Activated T-cell treated with anti-CD3 and anti-CD28 coated beads, Interleukin-2, amount 50 U/mL, for 72 hours (primary cell): Measurements from ENCODE around the gene FAM186B. TPM values are rescaled to one million over a fixed set of nuclear protein-coding genes. Genes with fewer than 3 reads are reported as not detected.
A peak's percentile ranks its signal among the peaks of the same experiment; 100 is the strongest.

Experiments used
- ATAC-seq, 2 donors: fragments of 150-1000 bp; cut with Tn5 transposase; replicated peaks in 1 of 2; 2 replicates each; pipeline ENCODE4 v1.10.0; 2021; ENCODE audit warnings: moderate library complexity in 2 of 2, mild to moderate bottlenecking in 1 of 2
- DNase-seq, 2 donors: peaks; one replicate each; pipeline ENCODE4 v3.0.0; 2021 to 2022; ENCODE audit warnings: mixed read lengths in 1 of 2
- H3K27ac Mint-ChIP-seq: one replicate; pipeline ENCODE4 v1.8.0; 2022; ENCODE audit warnings: mild to moderate bottlenecking, moderate library complexity, mixed read lengths
- H3K27me3 Mint-ChIP-seq: one replicate; pipeline ENCODE4 v1.8.0; 2022; ENCODE audit warnings: low read depth, mixed read lengths
- H3K36me3 Mint-ChIP-seq, 2 donors: one replicate each; pipeline ENCODE4 v1.8.0; 2022; ENCODE audit warnings: mixed read lengths in 2 of 2, mild to moderate bottlenecking in 1 of 2; ENCODE audit not compliant: insufficient read depth in 2 of 2
- H3K4me1 Mint-ChIP-seq: one replicate; pipeline ENCODE4 v1.8.0; 2022; ENCODE audit warnings: low read depth, mixed read lengths
- H3K4me3 Mint-ChIP-seq, 2 donors: one replicate each; pipeline ENCODE4 v1.8.0; 2022; ENCODE audit warnings: mild to moderate bottlenecking in 2 of 2, mixed read lengths in 2 of 2, moderate library complexity in 2 of 2
- H3K9me3 Mint-ChIP-seq, 2 donors: one replicate each; pipeline ENCODE4 v1.8.0; 2022; ENCODE audit warnings: mixed read lengths in 2 of 2
- total RNA-seq, 2 donors: library from RNA; stranded (reverse); gene quantifications; one replicate each; pipeline ENCODE4 v1.2.3, GENCODE V29; 2022

FAM186B gene
- total RNA-seq, 2 donors from 2014 or later: 0.74 to 0.82 TPM

- H3K4me1 Mint-ChIP-seq: peaks cover 30% of the 10 kb centered on the region
- DNase-seq: no peak
- peaks cover 0 to 11% of the 10 kb centered on the region in 2 donors for H3K36me3 Mint-ChIP-seq
- peak overlapping the region; percentile 48 for H3K27ac Mint-ChIP-seq
- no peaks in the 10 kb centered on the region for H3K27me3 Mint-ChIP-seq
- peak; percentile 23 to 33 for ATAC-seq
- no peak overlapping the region for H3K4me3 Mint-ChIP-seq
- no peaks in the 10 kb centered on the region for H3K9me3 Mint-ChIP-seq
Observed at GRCh38 chr12:49643961-49644619, 38.7 kb upstream of the FAM186B start.

- Mint-ChIP-seq H3K4me3 (no peak overlapping the region), H3K27me3 (no peaks in the 10 kb centered on the region), H3K27ac (no peak overlapping the region), H3K9me3 (no peaks in the 10 kb centered on the region), H3K36me3 (peaks cover 0 to 11% of the 10 kb centered on the region in 2 donors), H3K4me1 (peaks cover 28% of the 10 kb centered on the region)
- DNase-seq (no peak), ATAC-seq (no peak)
Observed at GRCh38 chr12:49643135-49643534, 37.7 kb upstream of the FAM186B start.

- peaks cover 0 to 12% of the 10 kb centered on the region in 2 donors for H3K36me3 Mint-ChIP-seq
- peaks cover 25% of the 10 kb centered on the region for H3K4me1 Mint-ChIP-seq
- no peak overlapping the region for H3K4me3 Mint-ChIP-seq
Observed at GRCh38 chr12:49642370-49642802, 36.9 kb upstream of the FAM186B start.

GRCh38 chr12:49641748-49642369 lies 36.4 kb upstream of the FAM186B start:
- DNase-seq (no peak), ATAC-seq (no peak)
- Mint-ChIP-seq H3K4me1 (peaks cover 30% of the 10 kb centered on the region), H3K4me3 (no peak overlapping the region), H3K27ac (no peak overlapping the region), H3K9me3 (no peaks in the 10 kb centered on the region), H3K36me3 (peaks cover 0 to 12% of the 10 kb centered on the region in 2 donors), H3K27me3 (no peaks in the 10 kb centered on the region)

More at GRCh38 chr12:49642370-49642802, 36.9 kb upstream of the FAM186B start:
- Mint-ChIP-seq H3K9me3 (no peaks in the 10 kb centered on the region), H3K27me3 (no peaks in the 10 kb centered on the region), H3K27ac (peak overlapping the region; percentile 26)
- DNase-seq (no peak), ATAC-seq (no peak)

- H3K9me3 Mint-ChIP-seq: no peaks in the 10 kb centered on the region
- peak overlapping the region; percentile 6 for H3K27ac Mint-ChIP-seq
- ATAC-seq: peak; percentile 90
- H3K4me1 Mint-ChIP-seq: peaks cover 16% of the 10 kb centered on the region
- DNase-seq: peak; percentile 63 to 68
- H3K4me3 Mint-ChIP-seq: no peak overlapping the region
- peaks cover 0 to 1% of the 10 kb centered on the region in 2 donors for H3K36me3 Mint-ChIP-seq
- H3K27me3 Mint-ChIP-seq: no peaks in the 10 kb centered on the region
Observed at GRCh38 chr12:49636979-49637755, 31.7 kb upstream of the FAM186B start.

- H3K36me3 Mint-ChIP-seq: peaks cover 0 to 1% of the 10 kb centered on the region in 2 donors
- H3K4me3 Mint-ChIP-seq: no peak overlapping the region
- H3K27ac Mint-ChIP-seq: no peak overlapping the region
- no peaks in the 10 kb centered on the region for H3K27me3 Mint-ChIP-seq
- DNase-seq (no peak), ATAC-seq (no peak)
- H3K9me3 Mint-ChIP-seq: no peaks in the 10 kb centered on the region
- peaks cover 16% of the 10 kb centered on the region for H3K4me1 Mint-ChIP-seq
Observed at GRCh38 chr12:49636574-49636973, 31.1 kb upstream of the FAM186B start.

- H3K9me3 Mint-ChIP-seq: no peaks in the 10 kb centered on the region
- no peak overlapping the region for H3K4me3 Mint-ChIP-seq
- DNase-seq (no peak), ATAC-seq (no peak)
- H3K36me3 Mint-ChIP-seq: peaks cover 0 to 1% of the 10 kb centered on the region in 2 donors
- H3K27ac Mint-ChIP-seq: no peak overlapping the region
- peaks cover 16% of the 10 kb centered on the region for H3K4me1 Mint-ChIP-seq
- no peaks in the 10 kb centered on the region for H3K27me3 Mint-ChIP-seq
Observed at GRCh38 chr12:49635656-49636055, 30.2 kb upstream of the FAM186B start.

GRCh38 chr12:49635036-49635435 lies 29.6 kb upstream of the FAM186B start:
- Mint-ChIP-seq H3K4me3 (no peak overlapping the region), H3K4me1 (peaks cover 16% of the 10 kb centered on the region), H3K36me3 (peaks cover 0 to 1% of the 10 kb centered on the region in 2 donors), H3K27ac (no peak overlapping the region), H3K9me3 (no peaks in the 10 kb centered on the region), H3K27me3 (no peaks in the 10 kb centered on the region)
- ATAC-seq: no peak
- DNase-seq: no peak

- DNase-seq (no peak), ATAC-seq (no peak)
- Mint-ChIP-seq H3K27me3 (no peaks in the 10 kb centered on the region), H3K9me3 (no peaks in the 10 kb centered on the region), H3K4me3 (no peak overlapping the region), H3K27ac (no peak overlapping the region), H3K4me1 (peaks cover 10% of the 10 kb centered on the region), H3K36me3 (peaks cover 0 to 1% of the 10 kb centered on the region in 2 donors)
Observed at GRCh38 chr12:49633703-49634345, 28.4 kb upstream of the FAM186B start.

GRCh38 chr12:49632986-49633702 lies 27.7 kb upstream of the FAM186B start:
- peaks cover 10% of the 10 kb centered on the region for H3K4me1 Mint-ChIP-seq
- no peak for ATAC-seq
- no peaks in the 10 kb centered on the region for H3K9me3 Mint-ChIP-seq
- no peak overlapping the region for H3K27ac Mint-ChIP-seq
- H3K4me3 Mint-ChIP-seq: no peak overlapping the region
- H3K27me3 Mint-ChIP-seq: no peaks in the 10 kb centered on the region
- peaks cover 0 to 1% of the 10 kb centered on the region in 2 donors for H3K36me3 Mint-ChIP-seq
- no peak for DNase-seq

GRCh38 chr12:49632401-49632800 lies 27.0 kb upstream of the FAM186B start:
- DNase-seq: no peak
- no peaks in the 10 kb centered on the region for H3K36me3 Mint-ChIP-seq
- H3K27ac Mint-ChIP-seq: no peak overlapping the region
- no peaks in the 10 kb centered on the region for H3K27me3 Mint-ChIP-seq
- no peaks in the 10 kb centered on the region for H3K9me3 Mint-ChIP-seq
- H3K4me1 Mint-ChIP-seq: peaks cover 10% of the 10 kb centered on the region
- H3K4me3 Mint-ChIP-seq: no peak overlapping the region
- ATAC-seq: no peak

GRCh38 chr12:49631336-49631907 lies 26.0 kb upstream of the FAM186B start:
- DNase-seq (no peak), ATAC-seq (no peak)
- no peaks in the 10 kb centered on the region for H3K36me3 Mint-ChIP-seq
- H3K27me3 Mint-ChIP-seq: no peaks in the 10 kb centered on the region
- no peak overlapping the region for H3K27ac Mint-ChIP-seq
- H3K9me3 Mint-ChIP-seq: no peaks in the 10 kb centered on the region
- H3K4me1 Mint-ChIP-seq: no peaks in the 10 kb centered on the region
- no peak overlapping the region for H3K4me3 Mint-ChIP-seq
